Measurements from ENCODE around the gene A4GALT. TPM values are rescaled to one million over a fixed set of nuclear protein-coding genes. Genes with fewer than 3 reads are reported as not detected.
"Not testable (repeated sequence)": the region's sequence is repeated elsewhere in the genome, so short reads cannot be mapped to it uniquely, and the experiment has no call there.

A4GALT gene
- total RNA-seq, 2 donors from 2014 or later: 34.7 to 40.0 TPM

DNA sequence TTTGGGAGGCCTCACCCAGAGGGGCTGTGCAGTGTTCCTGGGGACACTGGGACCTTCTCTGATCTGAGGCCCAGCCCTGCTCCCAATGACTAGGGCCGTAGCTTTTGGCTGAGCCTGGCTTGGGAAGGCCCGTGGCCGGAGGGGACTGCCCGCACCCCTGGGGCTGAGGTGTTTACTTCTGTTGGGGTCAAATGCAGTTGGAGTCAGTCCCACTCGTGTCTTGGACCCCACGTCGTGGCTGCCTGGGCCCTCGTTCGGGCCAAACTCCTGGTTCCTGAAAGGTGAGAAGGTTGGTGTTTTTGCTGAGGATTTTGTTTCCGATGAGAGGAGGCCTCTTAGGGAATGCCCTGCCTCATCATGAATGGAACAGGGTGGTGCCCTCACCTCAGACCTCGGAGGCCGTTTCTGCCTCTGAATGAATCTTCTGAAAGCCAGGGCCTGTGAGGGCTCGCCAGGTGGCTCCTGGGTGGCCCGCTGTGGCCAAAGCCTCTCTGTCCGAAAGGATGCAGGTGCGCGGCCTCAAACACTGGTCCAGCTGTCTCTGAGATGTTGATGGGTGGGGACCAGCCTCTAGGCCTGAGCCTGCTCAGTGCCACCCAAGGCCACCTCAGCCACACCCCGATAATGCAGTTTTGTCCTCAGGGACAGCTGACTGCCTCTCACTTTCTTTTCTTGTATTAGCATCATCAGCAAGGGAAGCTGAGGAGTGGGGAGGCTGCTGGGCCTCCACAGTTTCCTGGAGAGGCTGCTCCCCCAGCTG lies 40.3 kb upstream of the A4GALT start:
- Histone ChIP-seq H3K4me3 (no peak overlapping the region), H3K36me3 (no peaks in the 10 kb centered on the region), H3K9me3 (no peaks in the 10 kb centered on the region), H3K4me1 (replicated peaks) (no peaks in the 10 kb centered on the region), H3K27me3 (replicated peaks; ENCODE audit: insufficient read depth) (no peaks in the 10 kb centered on the region), H3K27ac (no peak overlapping the region)
- WGBS: 74% methylated on average over 16 of the region's 18 CpGs
- DNase-seq (ENCODE audit: low spot score): no peak
- intact Hi-C loops (cut with DNase I): no loop called here
- TF ChIP-seq POLR2A (IDR thresholded peaks at IDR 0.05) (no peak), POLR2AphosphoS5 (IDR thresholded peaks at IDR 0.05) (no peak)
- TF ChIP-seq, protein P1, sequence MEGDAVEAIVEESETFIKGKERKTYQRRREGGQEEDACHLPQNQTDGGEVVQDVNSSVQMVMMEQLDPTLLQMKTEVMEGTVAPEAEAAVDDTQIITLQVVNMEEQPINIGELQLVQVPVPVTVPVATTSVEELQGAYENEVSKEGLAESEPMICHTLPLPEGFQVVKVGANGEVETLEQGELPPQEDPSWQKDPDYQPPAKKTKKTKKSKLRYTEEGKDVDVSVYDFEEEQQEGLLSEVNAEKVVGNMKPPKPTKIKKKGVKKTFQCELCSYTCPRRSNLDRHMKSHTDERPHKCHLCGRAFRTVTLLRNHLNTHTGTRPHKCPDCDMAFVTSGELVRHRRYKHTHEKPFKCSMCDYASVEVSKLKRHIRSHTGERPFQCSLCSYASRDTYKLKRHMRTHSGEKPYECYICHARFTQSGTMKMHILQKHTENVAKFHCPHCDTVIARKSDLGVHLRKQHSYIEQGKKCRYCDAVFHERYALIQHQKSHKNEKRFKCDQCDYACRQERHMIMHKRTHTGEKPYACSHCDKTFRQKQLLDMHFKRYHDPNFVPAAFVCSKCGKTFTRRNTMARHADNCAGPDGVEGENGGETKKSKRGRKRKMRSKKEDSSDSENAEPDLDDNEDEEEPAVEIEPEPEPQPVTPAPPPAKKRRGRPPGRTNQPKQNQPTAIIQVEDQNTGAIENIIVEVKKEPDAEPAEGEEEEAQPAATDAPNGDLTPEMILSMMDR (IDR thresholded peaks at IDR 0.05): no peak

- H3K9me3 ChIP-seq: no peaks in the 10 kb centered on the region
- no peak overlapping the region for H3K4me3 ChIP-seq
- H3K4me1 ChIP-seq (replicated peaks): no peaks in the 10 kb centered on the region
- H3K27ac ChIP-seq: no peak overlapping the region
- no peaks in the 10 kb centered on the region for H3K36me3 ChIP-seq
- no peak for DNase-seq (ENCODE audit: low spot score)
- TF ChIP-seq POLR2A (IDR thresholded peaks at IDR 0.05): no peak
- TF ChIP-seq, protein P1 (IDR thresholded peaks at IDR 0.05): no peak
- no peak for TF ChIP-seq POLR2AphosphoS5 (IDR thresholded peaks at IDR 0.05)
- no peaks in the 10 kb centered on the region for H3K27me3 ChIP-seq (replicated peaks; ENCODE audit: insufficient read depth)
- 64% methylated on average over 23 of the region's 23 CpGs for WGBS
- intact Hi-C loops (cut with DNase I): no loop called here
These were observed 38.4 kb upstream of the A4GALT start for GRCh38 chr22:42758931-42759629.

DNA sequence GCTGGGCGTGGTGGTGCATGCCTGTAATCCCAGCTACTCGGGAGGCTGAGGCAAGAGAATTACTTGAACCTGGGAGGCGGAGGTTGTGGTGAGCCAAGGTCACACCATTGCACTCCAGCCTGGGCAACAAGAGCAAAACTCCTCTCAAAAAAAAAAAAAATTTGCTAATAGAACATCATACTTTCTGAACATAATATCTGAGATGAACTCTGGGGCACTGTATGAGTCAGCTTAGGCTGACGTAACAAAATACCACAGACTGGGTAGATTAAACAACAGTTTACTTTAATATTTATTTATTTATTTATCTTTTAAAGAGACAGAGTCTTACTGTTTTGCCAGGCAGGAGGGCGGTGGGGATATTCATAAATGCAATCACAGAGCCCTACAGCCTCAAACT lies 34.9 kb upstream of the A4GALT start:
- H3K4me1 ChIP-seq (replicated peaks); H3K27me3 ChIP-seq (replicated peaks; ENCODE audit: insufficient read depth); H3K36me3 ChIP-seq; DNase-seq (ENCODE audit: low spot score); H3K9me3 ChIP-seq; H3K27ac ChIP-seq; intact Hi-C loops (cut with DNase I); H3K4me3 ChIP-seq: not testable (repeated sequence)
- WGBS: 81% methylated on average over 5 of the region's 5 CpGs

DNA sequence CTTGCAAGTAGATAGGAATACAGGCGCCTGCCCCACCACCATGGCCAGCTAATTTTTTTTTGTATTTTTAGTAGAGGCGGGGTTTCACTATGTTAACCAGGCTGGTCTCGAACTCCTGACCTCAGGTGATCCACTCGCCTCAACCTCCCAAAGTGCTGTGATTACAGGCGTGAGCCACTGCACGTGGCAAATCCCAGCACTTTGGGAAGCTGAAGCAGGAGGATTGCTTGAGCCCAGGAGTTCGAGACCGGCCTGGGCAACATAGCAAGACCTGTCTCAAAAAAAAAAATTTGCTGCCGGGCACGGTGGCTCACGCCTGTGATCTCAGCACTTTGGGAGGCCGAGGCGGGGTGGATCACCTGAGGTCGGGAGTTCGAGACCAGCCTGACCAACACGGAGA lies 34.5 kb upstream of the A4GALT start:
- H3K36me3 ChIP-seq; H3K4me3 ChIP-seq; H3K27ac ChIP-seq; DNase-seq (ENCODE audit: low spot score); H3K27me3 ChIP-seq (replicated peaks; ENCODE audit: insufficient read depth); H3K4me1 ChIP-seq (replicated peaks); intact Hi-C loops (cut with DNase I); H3K9me3 ChIP-seq: not testable (repeated sequence)
- WGBS: 94% methylated on average over 16 of the region's 16 CpGs

DNA sequence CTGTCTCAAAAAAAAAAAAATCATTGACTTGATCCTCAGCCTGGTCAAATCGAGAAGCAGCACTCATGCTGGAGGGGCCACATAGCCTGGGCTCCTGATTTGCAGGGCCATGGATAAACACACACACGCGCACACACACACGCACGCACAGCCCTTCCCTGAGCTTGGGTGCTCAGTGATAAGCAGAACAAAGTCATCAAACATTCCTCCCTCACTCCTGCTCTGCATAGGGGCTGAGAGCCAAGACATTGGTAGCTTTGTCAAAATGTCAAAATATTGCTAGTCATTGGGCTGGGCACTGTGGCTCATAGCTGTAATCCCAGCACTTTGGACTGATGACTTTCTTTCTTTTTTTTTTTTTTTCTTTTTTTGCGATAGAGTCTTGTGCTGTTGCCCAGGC lies 34.0 kb upstream of the A4GALT start:
- H3K4me3 ChIP-seq: no peak overlapping the region
- DNase-seq (ENCODE audit: low spot score): no peak
- no peak overlapping the region for H3K27ac ChIP-seq
- no peaks in the 10 kb centered on the region for H3K27me3 ChIP-seq (replicated peaks; ENCODE audit: insufficient read depth)
- no peaks in the 10 kb centered on the region for H3K36me3 ChIP-seq
- WGBS: 78% methylated on average over 6 of the region's 6 CpGs
- H3K9me3 ChIP-seq: no peaks in the 10 kb centered on the region
- no peak for TF ChIP-seq POLR2A (IDR thresholded peaks at IDR 0.05)
- TF ChIP-seq, protein P1 (IDR thresholded peaks at IDR 0.05): no peak
- TF ChIP-seq POLR2AphosphoS5 (IDR thresholded peaks at IDR 0.05): no peak
- H3K4me1 ChIP-seq (replicated peaks): no peaks in the 10 kb centered on the region
- intact Hi-C loops (cut with DNase I): no loop called here

DNA sequence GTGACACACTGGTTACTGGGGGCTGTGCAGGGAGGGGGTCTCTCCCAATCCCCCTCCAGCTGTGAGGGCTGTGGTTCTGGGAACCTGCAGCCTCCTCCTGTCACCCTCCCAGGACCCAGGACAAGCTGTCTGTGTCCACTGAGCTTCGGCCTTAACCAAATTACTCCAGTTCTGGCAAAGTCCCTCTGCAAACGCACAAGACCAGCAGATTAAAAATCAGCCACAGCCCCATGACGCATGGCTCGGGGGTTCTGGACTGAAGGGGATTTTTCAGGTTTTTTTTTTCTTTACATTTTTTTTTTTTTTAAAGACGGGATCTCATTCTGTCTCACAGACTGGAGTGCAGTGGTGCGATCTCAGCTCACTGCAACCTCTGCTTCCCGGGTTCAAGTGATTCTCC lies 32.2 kb upstream of the A4GALT start:
- 92% methylated on average over 7 of the region's 7 CpGs for WGBS
- no peak overlapping the region for H3K27ac ChIP-seq
- no peak for DNase-seq (ENCODE audit: low spot score)

More for the DNA sequence above, 32.2 kb upstream of the A4GALT start:
- Histone ChIP-seq H3K9me3 (no peaks in the 10 kb centered on the region), H3K27me3 (replicated peaks; ENCODE audit: insufficient read depth) (no peaks in the 10 kb centered on the region), H3K4me1 (replicated peaks) (no peaks in the 10 kb centered on the region), H3K4me3 (no peak overlapping the region), H3K36me3 (no peaks in the 10 kb centered on the region)
- intact Hi-C loops (cut with DNase I): no loop called here
- TF ChIP-seq, protein P1 (IDR thresholded peaks at IDR 0.05): no peak
- no peak for TF ChIP-seq POLR2A (IDR thresholded peaks at IDR 0.05)
- TF ChIP-seq POLR2AphosphoS5 (IDR thresholded peaks at IDR 0.05): no peak
